ENCODE measurements around the gene GLDC. TPM values are rescaled to one million over a fixed set of nuclear protein-coding genes. Genes with fewer than 3 reads are reported as not detected.

GLDC gene
- total RNA-seq, 1 experiment from 2014 or later, result 66.8 TPM

DNA sequence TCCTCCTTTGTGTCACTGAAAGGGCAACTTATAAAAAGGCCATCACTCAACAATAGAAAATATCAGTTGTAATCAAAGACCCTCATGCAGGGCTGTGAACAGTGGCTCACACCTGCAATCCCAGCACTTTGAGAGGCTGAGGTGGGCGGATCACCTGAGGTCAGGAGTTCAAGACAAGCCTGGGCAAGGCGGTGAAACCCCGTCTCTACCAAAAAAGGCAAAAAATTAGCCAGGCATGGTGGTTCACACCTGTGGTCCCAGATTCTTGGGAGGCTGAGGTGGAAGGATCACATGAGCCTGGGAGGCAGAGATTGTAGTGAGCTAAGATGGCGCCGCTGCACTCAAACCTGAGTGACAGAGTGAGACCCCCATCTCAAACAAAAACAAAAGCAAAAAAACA is 24.7 kb downstream of the GLDC start:
- Histone ChIP-seq H3K4me3 (ENCODE audit: insufficient read depth, low read depth, low read length) (no peak overlapping the region), H3K36me3 (replicated peaks; ENCODE audit: control insufficient read depth, insufficient read depth, low read length) (peaks cover 11% of the 10 kb centered on the region), H3K27me3 (ENCODE audit: control insufficient read depth, insufficient read depth, low read length) (no peaks in the 10 kb centered on the region)
- DNase-seq, result no peak

DNA sequence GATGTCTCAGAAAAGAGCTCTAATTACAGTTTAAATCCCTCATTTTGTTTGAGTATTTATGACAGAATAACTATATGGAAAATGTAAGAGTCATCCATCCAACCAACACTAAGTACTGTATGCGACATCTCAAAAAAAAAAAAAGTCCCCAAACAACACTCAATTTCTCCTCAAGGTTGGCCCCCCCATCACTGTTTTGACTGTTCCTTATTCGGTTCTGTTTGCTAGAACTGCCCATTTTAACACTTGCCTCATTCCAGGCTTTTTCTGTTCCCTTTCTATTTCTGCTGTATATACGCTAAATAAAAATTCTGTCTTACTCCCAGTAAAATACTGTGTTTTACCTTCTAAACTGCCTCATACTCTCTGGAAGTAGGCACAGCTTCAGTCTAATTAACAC is 25.2 kb downstream of the GLDC start:
- no peak for DNase-seq
- no peak overlapping the region for H3K4me3 ChIP-seq (ENCODE audit: insufficient read depth, low read depth, low read length)
- H3K36me3 ChIP-seq (replicated peaks; ENCODE audit: control insufficient read depth, insufficient read depth, low read length), result peaks cover 11% of the 10 kb centered on the region
- no peaks in the 10 kb centered on the region for H3K27me3 ChIP-seq (ENCODE audit: control insufficient read depth, insufficient read depth, low read length)

DNA sequence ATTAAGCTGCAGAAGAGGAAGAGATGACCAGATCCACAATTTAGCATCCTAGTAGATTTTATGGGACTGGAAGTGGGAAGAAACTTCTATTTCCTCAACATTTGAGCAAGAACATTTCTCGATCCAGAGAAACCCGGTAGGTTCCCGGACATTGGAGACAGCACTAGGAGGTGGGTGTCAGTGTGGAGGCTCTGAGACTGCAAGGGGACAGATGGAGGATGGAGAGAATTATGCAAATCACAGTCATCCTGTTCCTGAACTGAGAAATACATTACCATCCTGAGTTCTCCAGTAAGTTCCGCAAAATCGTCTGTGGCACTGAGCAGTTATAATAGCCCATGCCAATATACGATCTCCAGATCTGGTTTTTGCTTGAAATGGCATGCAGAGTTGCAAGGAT is 25.6 kb downstream of the GLDC start:
- Histone ChIP-seq H3K4me3 (ENCODE audit: insufficient read depth, low read depth, low read length) (no peak overlapping the region), H3K27me3 (ENCODE audit: control insufficient read depth, insufficient read depth, low read length) (no peaks in the 10 kb centered on the region), H3K36me3 (replicated peaks; ENCODE audit: control insufficient read depth, insufficient read depth, low read length) (peaks cover 11% of the 10 kb centered on the region)
- no peak for DNase-seq

- Histone ChIP-seq H3K27me3 (ENCODE audit: control insufficient read depth, insufficient read depth, low read length) (no peaks in the 10 kb centered on the region), H3K4me3 (ENCODE audit: insufficient read depth, low read depth, low read length) (no peak overlapping the region), H3K36me3 (replicated peaks; ENCODE audit: control insufficient read depth, insufficient read depth, low read length) (peaks cover 9% of the 10 kb centered on the region)
- no peak for DNase-seq
These were observed 28.5 kb downstream of the GLDC start for GRCh38 chr9:6616951-6617602.

- Histone ChIP-seq H3K27me3 (ENCODE audit: control insufficient read depth, insufficient read depth, low read length) (no peaks in the 10 kb centered on the region), H3K36me3 (replicated peaks; ENCODE audit: control insufficient read depth, insufficient read depth, low read length) (peaks cover 14% of the 10 kb centered on the region), H3K4me3 (ENCODE audit: insufficient read depth, low read depth, low read length) (no peak overlapping the region)
- DNase-seq, result no peak
These were observed 31.0 kb downstream of the GLDC start for GRCh38 chr9:6614489-6614888.

- H3K27me3 ChIP-seq (ENCODE audit: control insufficient read depth, insufficient read depth, low read length), result no peaks in the 10 kb centered on the region
- no peak overlapping the region for H3K4me3 ChIP-seq (ENCODE audit: insufficient read depth, low read depth, low read length)
- no peak for DNase-seq
- peaks cover 15% of the 10 kb centered on the region for H3K36me3 ChIP-seq (replicated peaks; ENCODE audit: control insufficient read depth, insufficient read depth, low read length)
These were observed 33.7 kb downstream of the GLDC start for GRCh38 chr9:6611865-6612264.

DNA sequence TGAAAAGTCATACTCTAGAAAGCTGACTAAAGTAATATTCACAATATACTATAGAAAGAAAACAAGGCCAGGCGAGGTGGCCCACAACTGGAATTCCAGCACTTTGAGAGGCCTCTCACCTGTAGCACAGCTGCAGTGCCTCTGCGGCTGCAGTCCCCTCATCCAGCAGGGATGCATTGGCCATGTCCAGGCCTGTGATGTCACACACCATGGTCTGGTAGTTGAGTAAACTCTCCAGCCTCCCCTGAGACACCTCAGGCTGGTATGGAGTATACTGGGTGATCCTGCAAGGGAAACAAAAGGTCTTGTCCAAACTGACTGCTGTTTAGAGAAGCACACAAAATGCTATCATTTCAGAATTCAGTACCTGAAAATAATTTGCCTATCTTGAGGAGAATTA is 35.5 kb downstream of the GLDC start:
- Histone ChIP-seq H3K36me3 (replicated peaks; ENCODE audit: control insufficient read depth, insufficient read depth, low read length) (peaks cover 18% of the 10 kb centered on the region), H3K4me3 (ENCODE audit: insufficient read depth, low read depth, low read length) (no peak overlapping the region), H3K27me3 (ENCODE audit: control insufficient read depth, insufficient read depth, low read length) (no peaks in the 10 kb centered on the region)
- DNase-seq, result no peak

- peaks cover 23% of the 10 kb centered on the region for H3K36me3 ChIP-seq (replicated peaks; ENCODE audit: control insufficient read depth, insufficient read depth, low read length)
- DNase-seq, result no peak
- H3K4me3 ChIP-seq (ENCODE audit: insufficient read depth, low read depth, low read length), result no peak overlapping the region
These were observed 36.0 kb downstream of the GLDC start for GRCh38 chr9:6609497-6610016.

DNA sequence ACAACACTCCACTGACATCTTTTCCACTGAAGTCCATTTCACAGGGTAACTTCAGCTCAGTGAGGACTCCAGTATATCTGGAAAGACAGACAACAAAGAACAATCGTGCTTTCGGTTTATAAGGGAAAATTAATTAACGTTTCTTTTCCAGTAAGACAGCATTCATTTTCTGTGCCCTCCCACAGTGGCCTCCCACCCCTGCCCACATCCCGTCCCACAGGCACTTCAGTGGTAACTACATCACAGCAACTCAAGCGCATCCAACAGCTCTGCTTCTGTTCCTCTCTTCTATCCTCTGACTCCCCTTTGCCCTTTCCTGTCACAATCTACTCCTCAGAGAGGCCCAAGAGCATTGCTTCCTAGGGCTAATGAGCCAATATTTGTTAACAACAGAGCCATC is 40.3 kb downstream of the GLDC start:
- no peak for DNase-seq
- peaks cover 26% of the 10 kb centered on the region for H3K36me3 ChIP-seq (replicated peaks; ENCODE audit: control insufficient read depth, insufficient read depth, low read length)
- no peak overlapping the region for H3K4me3 ChIP-seq (ENCODE audit: insufficient read depth, low read depth, low read length)
- no peaks in the 10 kb centered on the region for H3K27me3 ChIP-seq (ENCODE audit: control insufficient read depth, insufficient read depth, low read length)

More at GRCh38 chr9:6609497-6610016, 36.0 kb downstream of the GLDC start:
- no peaks in the 10 kb centered on the region for H3K27me3 ChIP-seq (ENCODE audit: control insufficient read depth, insufficient read depth, low read length)

GRCh38 chr9:6600426-6600825 is 45.1 kb downstream of the GLDC start:
- no peaks in the 10 kb centered on the region for H3K27me3 ChIP-seq (ENCODE audit: control insufficient read depth, insufficient read depth, low read length)
- no peak for DNase-seq
- peaks cover 29% of the 10 kb centered on the region for H3K36me3 ChIP-seq (replicated peaks; ENCODE audit: control insufficient read depth, insufficient read depth, low read length)
- H3K4me3 ChIP-seq (ENCODE audit: insufficient read depth, low read depth, low read length), result no peak overlapping the region

DNA sequence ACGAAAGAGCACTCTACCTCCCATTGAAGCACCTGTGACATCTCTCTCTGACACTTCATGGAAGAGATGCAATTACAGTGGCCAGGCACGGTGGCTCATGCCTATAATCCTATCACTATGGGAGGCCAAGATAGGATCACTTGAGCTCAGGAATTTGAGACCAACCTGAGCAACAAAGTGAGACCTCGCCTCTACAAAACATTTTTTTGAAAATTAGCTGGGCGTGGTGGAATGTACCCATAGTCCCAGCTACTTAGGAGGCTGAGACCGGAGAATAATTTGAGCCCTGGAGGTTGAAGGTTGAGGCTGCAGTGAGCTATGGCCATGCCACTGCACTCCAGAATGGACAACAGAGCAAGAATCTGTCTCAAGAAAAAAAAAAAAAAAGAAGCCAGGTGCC is 45.5 kb downstream of the GLDC start:
- H3K36me3 ChIP-seq (replicated peaks; ENCODE audit: control insufficient read depth, insufficient read depth, low read length), result peaks cover 26% of the 10 kb centered on the region

GRCh38 chr9:6598249-6598725 is 47.2 kb downstream of the GLDC start:
- DNase-seq, result no peak
- Histone ChIP-seq H3K36me3 (replicated peaks; ENCODE audit: control insufficient read depth, insufficient read depth, low read length) (peaks cover 23% of the 10 kb centered on the region), H3K27me3 (ENCODE audit: control insufficient read depth, insufficient read depth, low read length) (no peaks in the 10 kb centered on the region), H3K4me3 (ENCODE audit: insufficient read depth, low read depth, low read length) (no peak overlapping the region)

More for the DNA sequence above, 45.5 kb downstream of the GLDC start:
- no peak overlapping the region for H3K4me3 ChIP-seq (ENCODE audit: insufficient read depth, low read depth, low read length)
- H3K27me3 ChIP-seq (ENCODE audit: control insufficient read depth, insufficient read depth, low read length), result no peaks in the 10 kb centered on the region
- DNase-seq, result no peak

GRCh38 chr9:6592791-6593190 is 52.7 kb downstream of the GLDC start:
- DNase-seq, result no peak
- H3K27me3 ChIP-seq (ENCODE audit: control insufficient read depth, insufficient read depth, low read length), result no peaks in the 10 kb centered on the region
- H3K36me3 ChIP-seq (replicated peaks; ENCODE audit: control insufficient read depth, insufficient read depth, low read length), result peaks cover 24% of the 10 kb centered on the region
- no peak overlapping the region for H3K4me3 ChIP-seq (ENCODE audit: insufficient read depth, low read depth, low read length)

GRCh38 chr9:6592231-6592630 is 53.3 kb downstream of the GLDC start:
- no peak for DNase-seq
- Histone ChIP-seq H3K27me3 (ENCODE audit: control insufficient read depth, insufficient read depth, low read length) (no peaks in the 10 kb centered on the region), H3K36me3 (replicated peaks; ENCODE audit: control insufficient read depth, insufficient read depth, low read length) (peaks cover 24% of the 10 kb centered on the region), H3K4me3 (ENCODE audit: insufficient read depth, low read depth, low read length) (no peak overlapping the region)

DNA sequence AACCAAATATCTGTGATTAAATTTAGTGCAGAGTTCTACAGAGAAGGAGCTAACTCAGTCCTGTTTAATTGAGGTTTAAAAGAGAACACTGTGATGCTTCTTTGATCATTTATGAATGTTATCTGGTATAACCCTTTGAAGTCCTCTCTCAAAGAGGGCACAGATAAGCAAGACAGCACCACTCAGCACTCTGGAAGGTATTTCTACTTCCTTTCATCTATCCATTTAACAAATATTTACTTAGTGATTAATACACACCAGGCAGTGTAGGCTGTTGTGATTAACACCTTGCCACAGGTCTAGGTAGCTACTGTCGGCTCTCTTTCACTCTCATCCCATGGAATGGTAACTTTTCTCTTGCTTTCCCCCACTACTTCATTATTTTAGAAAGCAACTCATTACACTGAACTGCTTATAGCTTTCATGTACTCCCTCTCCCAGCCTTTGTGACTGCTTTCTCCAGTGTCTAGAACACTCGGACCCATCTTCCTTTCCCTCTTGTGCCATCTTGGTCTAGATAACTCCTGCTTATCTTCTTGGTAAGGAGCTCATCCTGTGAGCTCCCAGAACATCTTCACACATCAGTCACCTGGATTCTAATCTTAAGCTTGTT is 54.7 kb downstream of the GLDC start:
- H3K4me3 ChIP-seq (ENCODE audit: insufficient read depth, low read depth, low read length), result no peak overlapping the region
- peaks cover 29% of the 10 kb centered on the region for H3K36me3 ChIP-seq (replicated peaks; ENCODE audit: control insufficient read depth, insufficient read depth, low read length)
- no peaks in the 10 kb centered on the region for H3K27me3 ChIP-seq (ENCODE audit: control insufficient read depth, insufficient read depth, low read length)
- no peak for DNase-seq
